ENCODE data around the gene XK. TPM values are rescaled to one million over a fixed set of nuclear protein-coding genes. Genes with fewer than 3 reads are reported as not detected.

Gene XK
- total and polyA plus RNA-seq, 9 of the 15 experiments (the other 6 are each of a cell fraction or from before 2014, with no cell fraction given), result 4.0 to 21.6 (median 11.6) TPM

DNA sequence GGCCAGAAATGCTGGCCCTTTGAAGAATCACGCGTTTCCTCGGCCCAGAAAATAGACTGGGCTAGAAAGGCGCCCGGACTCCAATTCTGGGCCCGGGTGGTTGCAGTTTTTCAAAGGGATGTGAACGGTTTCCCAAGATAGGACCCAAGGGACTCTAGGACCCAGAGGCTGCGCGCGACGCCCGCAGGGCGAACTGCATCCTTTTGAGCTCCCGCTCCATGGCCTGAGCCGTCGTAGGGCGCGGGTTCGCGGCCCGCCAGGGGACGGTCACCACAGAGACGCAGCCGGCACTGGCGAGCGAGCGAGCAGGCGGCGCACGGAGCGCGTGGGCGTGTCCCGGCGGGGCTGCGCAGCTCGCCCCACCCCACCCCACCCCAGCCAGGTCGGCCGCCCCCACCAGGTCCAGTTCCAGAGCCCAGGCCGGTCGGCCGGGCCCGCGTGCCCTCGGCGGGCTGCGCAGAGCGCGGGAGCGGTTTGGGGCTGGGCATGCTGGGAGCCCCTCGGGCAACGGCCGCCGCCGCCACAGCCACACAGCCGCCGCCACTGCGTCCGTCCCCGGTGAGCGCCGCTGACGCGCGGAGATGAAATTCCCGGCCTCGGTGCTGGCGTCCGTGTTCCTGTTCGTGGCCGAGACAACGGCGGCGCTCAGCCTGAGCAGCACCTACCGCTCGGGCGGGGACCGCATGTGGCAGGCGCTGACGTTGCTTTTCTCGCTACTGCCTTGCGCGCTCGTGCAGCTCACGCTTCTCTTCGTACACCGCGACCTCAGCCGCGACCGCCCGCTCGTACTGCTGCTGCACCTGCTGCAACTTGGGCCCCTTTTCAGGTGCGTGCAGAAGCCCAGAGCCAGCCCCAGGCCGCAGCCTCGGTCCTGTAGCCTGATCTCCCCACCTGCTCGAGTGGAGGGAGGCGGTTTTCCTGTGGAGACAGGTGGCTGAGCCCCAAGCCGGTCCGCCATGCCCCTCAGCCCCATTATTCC is at the start of gene XK (continued):
- TF ChIP-seq, protein P1, sequence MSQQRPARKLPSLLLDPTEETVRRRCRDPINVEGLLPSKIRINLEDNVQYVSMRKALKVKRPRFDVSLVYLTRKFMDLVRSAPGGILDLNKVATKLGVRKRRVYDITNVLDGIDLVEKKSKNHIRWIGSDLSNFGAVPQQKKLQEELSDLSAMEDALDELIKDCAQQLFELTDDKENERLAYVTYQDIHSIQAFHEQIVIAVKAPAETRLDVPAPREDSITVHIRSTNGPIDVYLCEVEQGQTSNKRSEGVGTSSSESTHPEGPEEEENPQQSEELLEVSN (IDR thresholded peaks at IDR 0.05; ENCODE audit: borderline replicate concordance in 1 of 2, extremely low read depth in 1 of 2, insufficient read depth in 1 of 2, insufficient read length in 1 of 2, low read depth in 1 of 2, low read length in 1 of 2, poor library complexity in 1 of 2, severe bottlenecking in 1 of 2), result peak; percentile 92 to 97
- TF ChIP-seq, protein P2, sequence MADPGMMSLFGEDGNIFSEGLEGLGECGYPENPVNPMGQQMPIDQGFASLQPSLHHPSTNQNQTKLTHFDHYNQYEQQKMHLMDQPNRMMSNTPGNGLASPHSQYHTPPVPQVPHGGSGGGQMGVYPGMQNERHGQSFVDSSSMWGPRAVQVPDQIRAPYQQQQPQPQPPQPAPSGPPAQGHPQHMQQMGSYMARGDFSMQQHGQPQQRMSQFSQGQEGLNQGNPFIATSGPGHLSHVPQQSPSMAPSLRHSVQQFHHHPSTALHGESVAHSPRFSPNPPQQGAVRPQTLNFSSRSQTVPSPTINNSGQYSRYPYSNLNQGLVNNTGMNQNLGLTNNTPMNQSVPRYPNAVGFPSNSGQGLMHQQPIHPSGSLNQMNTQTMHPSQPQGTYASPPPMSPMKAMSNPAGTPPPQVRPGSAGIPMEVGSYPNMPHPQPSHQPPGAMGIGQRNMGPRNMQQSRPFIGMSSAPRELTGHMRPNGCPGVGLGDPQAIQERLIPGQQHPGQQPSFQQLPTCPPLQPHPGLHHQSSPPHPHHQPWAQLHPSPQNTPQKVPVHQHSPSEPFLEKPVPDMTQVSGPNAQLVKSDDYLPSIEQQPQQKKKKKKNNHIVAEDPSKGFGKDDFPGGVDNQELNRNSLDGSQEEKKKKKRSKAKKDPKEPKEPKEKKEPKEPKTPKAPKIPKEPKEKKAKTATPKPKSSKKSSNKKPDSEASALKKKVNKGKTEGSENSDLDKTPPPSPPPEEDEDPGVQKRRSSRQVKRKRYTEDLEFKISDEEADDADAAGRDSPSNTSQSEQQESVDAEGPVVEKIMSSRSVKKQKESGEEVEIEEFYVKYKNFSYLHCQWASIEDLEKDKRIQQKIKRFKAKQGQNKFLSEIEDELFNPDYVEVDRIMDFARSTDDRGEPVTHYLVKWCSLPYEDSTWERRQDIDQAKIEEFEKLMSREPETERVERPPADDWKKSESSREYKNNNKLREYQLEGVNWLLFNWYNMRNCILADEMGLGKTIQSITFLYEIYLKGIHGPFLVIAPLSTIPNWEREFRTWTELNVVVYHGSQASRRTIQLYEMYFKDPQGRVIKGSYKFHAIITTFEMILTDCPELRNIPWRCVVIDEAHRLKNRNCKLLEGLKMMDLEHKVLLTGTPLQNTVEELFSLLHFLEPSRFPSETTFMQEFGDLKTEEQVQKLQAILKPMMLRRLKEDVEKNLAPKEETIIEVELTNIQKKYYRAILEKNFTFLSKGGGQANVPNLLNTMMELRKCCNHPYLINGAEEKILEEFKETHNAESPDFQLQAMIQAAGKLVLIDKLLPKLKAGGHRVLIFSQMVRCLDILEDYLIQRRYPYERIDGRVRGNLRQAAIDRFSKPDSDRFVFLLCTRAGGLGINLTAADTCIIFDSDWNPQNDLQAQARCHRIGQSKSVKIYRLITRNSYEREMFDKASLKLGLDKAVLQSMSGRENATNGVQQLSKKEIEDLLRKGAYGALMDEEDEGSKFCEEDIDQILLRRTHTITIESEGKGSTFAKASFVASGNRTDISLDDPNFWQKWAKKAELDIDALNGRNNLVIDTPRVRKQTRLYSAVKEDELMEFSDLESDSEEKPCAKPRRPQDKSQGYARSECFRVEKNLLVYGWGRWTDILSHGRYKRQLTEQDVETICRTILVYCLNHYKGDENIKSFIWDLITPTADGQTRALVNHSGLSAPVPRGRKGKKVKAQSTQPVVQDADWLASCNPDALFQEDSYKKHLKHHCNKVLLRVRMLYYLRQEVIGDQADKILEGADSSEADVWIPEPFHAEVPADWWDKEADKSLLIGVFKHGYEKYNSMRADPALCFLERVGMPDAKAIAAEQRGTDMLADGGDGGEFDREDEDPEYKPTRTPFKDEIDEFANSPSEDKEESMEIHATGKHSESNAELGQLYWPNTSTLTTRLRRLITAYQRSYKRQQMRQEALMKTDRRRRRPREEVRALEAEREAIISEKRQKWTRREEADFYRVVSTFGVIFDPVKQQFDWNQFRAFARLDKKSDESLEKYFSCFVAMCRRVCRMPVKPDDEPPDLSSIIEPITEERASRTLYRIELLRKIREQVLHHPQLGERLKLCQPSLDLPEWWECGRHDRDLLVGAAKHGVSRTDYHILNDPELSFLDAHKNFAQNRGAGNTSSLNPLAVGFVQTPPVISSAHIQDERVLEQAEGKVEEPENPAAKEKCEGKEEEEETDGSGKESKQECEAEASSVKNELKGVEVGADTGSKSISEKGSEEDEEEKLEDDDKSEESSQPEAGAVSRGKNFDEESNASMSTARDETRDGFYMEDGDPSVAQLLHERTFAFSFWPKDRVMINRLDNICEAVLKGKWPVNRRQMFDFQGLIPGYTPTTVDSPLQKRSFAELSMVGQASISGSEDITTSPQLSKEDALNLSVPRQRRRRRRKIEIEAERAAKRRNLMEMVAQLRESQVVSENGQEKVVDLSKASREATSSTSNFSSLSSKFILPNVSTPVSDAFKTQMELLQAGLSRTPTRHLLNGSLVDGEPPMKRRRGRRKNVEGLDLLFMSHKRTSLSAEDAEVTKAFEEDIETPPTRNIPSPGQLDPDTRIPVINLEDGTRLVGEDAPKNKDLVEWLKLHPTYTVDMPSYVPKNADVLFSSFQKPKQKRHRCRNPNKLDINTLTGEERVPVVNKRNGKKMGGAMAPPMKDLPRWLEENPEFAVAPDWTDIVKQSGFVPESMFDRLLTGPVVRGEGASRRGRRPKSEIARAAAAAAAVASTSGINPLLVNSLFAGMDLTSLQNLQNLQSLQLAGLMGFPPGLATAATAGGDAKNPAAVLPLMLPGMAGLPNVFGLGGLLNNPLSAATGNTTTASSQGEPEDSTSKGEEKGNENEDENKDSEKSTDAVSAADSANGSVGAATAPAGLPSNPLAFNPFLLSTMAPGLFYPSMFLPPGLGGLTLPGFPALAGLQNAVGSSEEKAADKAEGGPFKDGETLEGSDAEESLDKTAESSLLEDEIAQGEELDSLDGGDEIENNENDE (IDR thresholded peaks at IDR 0.05; ENCODE audit: low read depth, low read length), result no peak
- peak; percentile 76; the same call in 1 of the 2 replicates for TF ChIP-seq PHF8 (IDR thresholded peaks at IDR 0.05; ENCODE audit: borderline replicate concordance, low read length)
- no peak for TF ChIP-seq TFAM (CRISPR knock-in tag; conservative IDR thresholded peaks at IDR 0.05)
- TF ChIP-seq, protein P3, sequence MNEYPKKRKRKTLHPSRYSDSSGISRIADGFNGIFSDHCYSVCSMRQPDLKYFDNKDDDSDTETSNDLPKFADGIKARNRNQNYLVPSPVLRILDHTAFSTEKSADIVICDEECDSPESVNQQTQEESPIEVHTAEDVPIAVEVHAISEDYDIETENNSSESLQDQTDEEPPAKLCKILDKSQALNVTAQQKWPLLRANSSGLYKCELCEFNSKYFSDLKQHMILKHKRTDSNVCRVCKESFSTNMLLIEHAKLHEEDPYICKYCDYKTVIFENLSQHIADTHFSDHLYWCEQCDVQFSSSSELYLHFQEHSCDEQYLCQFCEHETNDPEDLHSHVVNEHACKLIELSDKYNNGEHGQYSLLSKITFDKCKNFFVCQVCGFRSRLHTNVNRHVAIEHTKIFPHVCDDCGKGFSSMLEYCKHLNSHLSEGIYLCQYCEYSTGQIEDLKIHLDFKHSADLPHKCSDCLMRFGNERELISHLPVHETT (CRISPR knock-in tag; conservative IDR thresholded peaks at IDR 0.05 in 1 of 2, IDR thresholded peaks at IDR 0.05 in 1 of 2), result no peak
- TF ChIP-seq ZNF41 (CRISPR knock-in tag; conservative IDR thresholded peaks at IDR 0.05), result no peak
- TF ChIP-seq GATAD2B (IDR thresholded peaks at IDR 0.05; ENCODE audit: borderline replicate concordance), result no peak

Data from K562 (cell line).